Measurements from ENCODE around the gene CDNF.

The CDNF gene

DNA sequence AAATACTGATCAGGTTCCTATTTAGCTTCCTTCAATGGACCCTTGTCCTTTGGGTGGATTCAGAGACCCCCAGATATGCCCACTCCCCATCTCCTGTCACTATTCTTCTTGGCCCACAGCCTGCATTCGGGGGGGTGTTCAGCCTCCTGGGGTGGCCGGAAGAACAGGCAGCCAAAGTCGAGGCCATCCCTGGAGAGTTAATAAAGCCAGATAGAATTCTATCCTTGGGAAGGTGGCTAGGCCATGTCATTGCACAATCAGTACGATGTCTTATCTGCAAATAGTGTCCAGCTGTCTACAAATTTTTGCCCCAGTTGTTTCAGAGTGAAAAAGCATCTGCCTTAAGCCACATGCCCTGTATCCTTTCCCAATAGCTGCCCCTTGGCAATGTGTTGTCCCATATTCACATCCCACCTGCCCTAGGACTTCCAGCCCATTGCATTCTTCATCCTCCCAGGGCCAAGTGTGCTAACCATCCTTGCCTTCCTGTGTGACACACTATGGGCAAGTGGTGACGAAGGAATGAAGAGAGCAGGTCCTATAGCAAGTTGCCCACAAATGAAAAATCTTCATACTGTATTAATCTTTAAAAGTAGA lies 53.3 kb downstream of the CDNF start:
- H3K4me3 ChIP-seq (ENCODE audit: low read depth, low read length), result no peak overlapping the region
- no peak for TF ChIP-seq CTCF (conservative IDR thresholded peaks at IDR 0.05; ENCODE audit: low read depth, low read length)
- no peak for DNase-seq (ENCODE audit: low read depth)

DNA sequence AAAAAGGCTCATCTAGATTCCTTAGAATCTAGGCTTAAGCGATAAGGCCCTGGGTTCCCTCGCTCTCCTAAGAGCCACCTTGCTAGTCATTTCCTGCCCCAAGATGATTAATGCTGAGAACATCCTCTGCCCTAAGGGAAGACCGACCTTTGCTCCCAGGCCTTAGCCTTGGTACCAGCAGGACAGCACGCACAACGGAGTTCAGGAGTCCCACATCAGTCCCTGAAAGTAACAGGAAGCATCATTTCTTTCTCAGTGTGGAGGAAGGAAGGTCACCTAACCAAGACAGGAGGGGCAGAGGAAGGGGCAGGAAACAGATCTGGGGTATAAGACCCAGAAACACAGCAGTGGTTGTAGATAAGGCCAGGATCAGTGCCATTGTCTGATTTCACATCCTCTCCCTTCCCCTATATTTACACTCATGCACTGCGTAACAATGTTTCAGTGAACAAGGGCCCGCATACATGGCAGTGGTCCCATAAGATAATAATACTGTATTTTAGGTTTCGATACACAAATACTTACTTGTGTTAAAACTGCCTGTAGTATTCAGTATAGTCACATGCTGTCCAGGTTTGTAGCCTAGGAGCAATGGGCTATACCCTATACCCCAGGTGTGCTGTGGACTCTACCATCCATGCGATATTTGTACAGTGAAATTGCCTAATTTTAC lies 55.0 kb downstream of the CDNF start:
- DNase-seq (ENCODE audit: low read depth), result no peak
- TF ChIP-seq CTCF (conservative IDR thresholded peaks at IDR 0.05; ENCODE audit: low read depth, low read length), result no peak
- no peak overlapping the region for H3K4me3 ChIP-seq (ENCODE audit: low read depth, low read length)

DNA sequence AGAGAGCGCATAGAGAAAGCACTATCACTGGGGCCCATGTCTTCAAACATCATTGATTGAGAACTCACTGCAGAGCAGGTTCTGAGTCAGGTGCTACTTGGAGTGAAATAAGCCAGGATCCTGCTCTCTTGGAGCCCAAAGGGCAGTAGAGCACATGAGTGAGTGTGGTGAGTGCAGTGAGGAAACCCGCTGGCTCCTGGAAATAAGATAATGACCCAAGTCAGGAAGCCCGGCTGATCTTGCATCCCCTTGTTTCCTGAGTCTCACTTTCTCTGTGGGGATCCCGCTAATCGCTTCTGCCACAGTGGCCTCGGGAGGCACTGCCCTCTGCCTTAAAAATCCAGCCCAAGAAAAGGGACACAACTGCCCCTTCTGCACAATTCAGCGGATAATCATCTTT lies 56.1 kb downstream of the CDNF start:
- H3K4me3 ChIP-seq (ENCODE audit: low read depth, low read length), result no peak overlapping the region
- TF ChIP-seq CTCF (conservative IDR thresholded peaks at IDR 0.05; ENCODE audit: low read depth, low read length), result no peak
- DNase-seq (ENCODE audit: low read depth), result no peak

DNA sequence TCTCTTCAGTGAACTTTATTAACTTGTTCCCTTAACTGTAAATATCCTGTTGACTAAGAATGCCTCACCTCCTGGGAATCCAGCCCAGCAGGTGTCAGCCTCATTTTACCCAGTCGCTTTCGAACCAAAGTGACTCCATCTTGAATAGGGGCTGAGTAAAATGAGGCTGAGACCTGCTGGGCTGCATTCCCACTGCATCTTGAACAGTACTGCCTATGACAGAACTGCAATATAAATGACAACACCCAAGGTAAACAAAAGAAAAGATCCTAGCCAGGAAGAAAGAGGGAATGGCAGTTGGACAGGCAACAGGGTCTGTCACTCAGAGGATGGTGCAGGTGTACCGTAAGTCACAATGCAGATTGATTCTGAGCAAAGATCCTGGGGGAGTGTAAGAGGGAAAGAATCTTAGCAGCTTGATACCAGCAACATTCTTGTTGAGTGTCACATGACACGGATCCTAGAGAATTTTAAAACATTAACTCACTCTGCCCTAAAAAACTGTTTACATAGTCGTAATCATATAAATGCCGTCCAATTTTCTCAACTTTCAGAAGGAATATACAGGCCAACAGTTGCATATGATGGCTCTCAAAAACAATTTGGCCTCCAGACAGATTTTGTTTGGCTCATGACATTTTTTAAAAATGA lies 58.7 kb downstream of the CDNF start:
- H3K4me3 ChIP-seq (ENCODE audit: low read depth, low read length), result no peak overlapping the region
- no peak for TF ChIP-seq CTCF (conservative IDR thresholded peaks at IDR 0.05; ENCODE audit: low read depth, low read length)
- peak; percentile 41 for DNase-seq (ENCODE audit: low read depth)

GRCh38 chr10:14776546-14776945 lies 61.3 kb downstream of the CDNF start:
- no peak for TF ChIP-seq CTCF (conservative IDR thresholded peaks at IDR 0.05; ENCODE audit: low read depth, low read length)
- no peak overlapping the region for H3K4me3 ChIP-seq (ENCODE audit: low read depth, low read length)
- no peak for DNase-seq (ENCODE audit: low read depth)

GRCh38 chr10:14775656-14776055 lies 62.2 kb downstream of the CDNF start:
- no peak overlapping the region for H3K4me3 ChIP-seq (ENCODE audit: low read depth, low read length)
- no peak for DNase-seq (ENCODE audit: low read depth)
- no peak for TF ChIP-seq CTCF (conservative IDR thresholded peaks at IDR 0.05; ENCODE audit: low read depth, low read length)
